Activated naive CD4-positive, alpha-beta T cell treated with anti-CD3 and anti-CD28 coated beads for 36 hours (primary cell): ENCODE results near the gene CLEC3B. TPM values are rescaled to one million over a fixed set of nuclear protein-coding genes. Genes with fewer than 3 reads are reported as not detected.
"Not testable (repeated sequence)": the region's sequence is repeated elsewhere in the genome, so short reads cannot be mapped to it uniquely, and the experiment has no call there.

Experiments used
- CTCF ChIA-PET: fragments of 350-600 bp; sonication (Branson Sonifier 250); formaldehyde crosslinking; loops from one replicate; lab custom pipeline; 2021; ENCODE audit warnings: antibody characterized with exemption; lab: Charles Lee
- DNase-seq: peaks from one replicate; pipeline ENCODE4 v3.0.0-alpha.2; 2020
- H3K27ac Mint-ChIP-seq: one replicate; pipeline ENCODE4 v1.8.0; 2021; ENCODE audit warnings: mild to moderate bottlenecking, mixed read lengths
- H3K27me3 Mint-ChIP-seq: one replicate; pipeline ENCODE4 v1.8.0; 2021; ENCODE audit warnings: low read depth, mixed read lengths
- H3K36me3 Mint-ChIP-seq: one replicate; pipeline ENCODE4 v1.8.0; 2021; ENCODE audit warnings: low read depth, mixed read lengths
- H3K4me1 Mint-ChIP-seq: one replicate; pipeline ENCODE4 v1.8.0; 2021; ENCODE audit warnings: low read depth, mixed read lengths
- H3K4me3 Mint-ChIP-seq: one replicate; pipeline ENCODE4 v1.8.0; 2021; ENCODE audit warnings: mild to moderate bottlenecking, moderate library complexity, mixed read lengths
- H3K9me3 Mint-ChIP-seq: one replicate; pipeline ENCODE4 v1.8.0; 2021; ENCODE audit warnings: mixed read lengths
- intact Hi-C: fragments of 100-400 bp; cut with micrococcal nuclease; formaldehyde crosslinking; loops from one replicate; pipeline ENCODE4 v1.15.1; 2023
- total RNA-seq, 2 experiments: library from RNA; stranded (reverse); gene quantifications; one replicate each; pipeline ENCODE4 v1.2.3, GENCODE V29; 2021

Gene CLEC3B
- total RNA-seq, 2 experiments from 2014 or later, result not detected

DNA sequence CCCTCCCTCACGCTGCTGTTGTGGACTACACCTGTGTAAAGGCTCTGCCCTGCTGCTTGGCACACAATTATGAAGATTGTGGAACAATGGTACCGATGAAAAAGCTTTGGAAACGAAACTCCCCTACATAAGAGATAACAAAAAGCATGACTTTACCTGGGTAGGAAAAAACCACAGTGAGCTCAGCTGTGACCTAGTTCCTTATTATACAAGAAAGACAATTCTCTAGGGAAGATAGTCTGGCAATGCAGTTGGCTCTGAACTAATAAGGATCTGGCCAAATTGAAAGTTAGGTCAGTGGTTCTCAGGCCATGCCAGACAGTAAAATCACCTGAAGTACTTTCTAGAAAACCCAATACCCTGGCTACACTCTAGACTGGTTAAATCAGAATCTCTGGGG, 16.1 kb downstream of the CLEC3B start:
- CTCF ChIA-PET, result interaction anchor here (0.6 to 15.7 kb wide), 12 partner anchors 13 to 675 kb away, joined by 3 to 299 read pairs (median 6); no protein-coding TSS in a partner anchor
- no peaks in the 10 kb centered on the region for H3K36me3 Mint-ChIP-seq
- no peak for DNase-seq
- peaks cover 6% of the 10 kb centered on the region for H3K27me3 Mint-ChIP-seq
- peaks cover 23% of the 10 kb centered on the region for H3K4me1 Mint-ChIP-seq
- H3K4me3 Mint-ChIP-seq, result no peak overlapping the region
- H3K27ac Mint-ChIP-seq, result no peak overlapping the region
- no peaks in the 10 kb centered on the region for H3K9me3 Mint-ChIP-seq
- intact Hi-C loops, result loop anchor here (5.0 kb wide), 2 partner anchors 70 to 290 kb away; no protein-coding TSS in a partner anchor

DNA sequence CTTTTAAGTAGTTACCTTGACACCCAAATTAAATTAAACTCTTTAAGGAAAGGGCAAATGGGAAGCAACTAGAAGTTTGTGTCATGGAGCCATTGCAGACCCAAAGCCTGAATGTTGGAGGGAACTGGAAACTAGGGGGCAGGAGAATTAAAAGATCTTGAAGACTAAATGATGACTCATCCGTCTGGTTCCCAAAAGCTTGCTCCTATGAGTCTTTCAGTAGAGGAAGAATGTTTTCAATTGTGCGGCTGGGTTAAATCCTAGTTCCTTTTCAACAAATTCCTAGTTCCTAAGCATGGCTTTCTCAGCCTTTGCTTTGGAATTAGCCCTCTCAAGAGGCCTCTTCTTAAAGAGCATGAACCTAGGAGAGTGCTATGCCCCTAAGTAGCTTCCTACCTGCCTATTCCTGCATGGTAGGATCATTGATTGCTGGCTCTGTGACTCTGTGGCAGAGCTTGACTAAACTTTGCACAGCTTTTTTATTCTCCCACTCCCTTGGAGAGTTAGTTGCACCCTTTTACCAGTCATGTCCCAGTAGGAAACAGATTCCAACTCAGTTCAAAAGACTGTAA, 17.7 kb downstream of the CLEC3B start:
- intact Hi-C loops, result loop anchor here (5.0 kb wide), 2 partner anchors 68 to 288 kb away; no protein-coding TSS in a partner anchor
- H3K27ac Mint-ChIP-seq, result no peak overlapping the region
- no peak for DNase-seq
- peaks cover 6% of the 10 kb centered on the region for H3K27me3 Mint-ChIP-seq
- CTCF ChIA-PET, result interaction anchor here (1.1 to 15.7 kb wide), 3 partner anchors 7 to 164 kb away, joined by 3 to 299 read pairs (median 6); no protein-coding TSS in a partner anchor
- no peak overlapping the region for H3K4me3 Mint-ChIP-seq
- H3K36me3 Mint-ChIP-seq, result no peaks in the 10 kb centered on the region
- no peaks in the 10 kb centered on the region for H3K9me3 Mint-ChIP-seq
- H3K4me1 Mint-ChIP-seq, result peaks cover 20% of the 10 kb centered on the region

DNA sequence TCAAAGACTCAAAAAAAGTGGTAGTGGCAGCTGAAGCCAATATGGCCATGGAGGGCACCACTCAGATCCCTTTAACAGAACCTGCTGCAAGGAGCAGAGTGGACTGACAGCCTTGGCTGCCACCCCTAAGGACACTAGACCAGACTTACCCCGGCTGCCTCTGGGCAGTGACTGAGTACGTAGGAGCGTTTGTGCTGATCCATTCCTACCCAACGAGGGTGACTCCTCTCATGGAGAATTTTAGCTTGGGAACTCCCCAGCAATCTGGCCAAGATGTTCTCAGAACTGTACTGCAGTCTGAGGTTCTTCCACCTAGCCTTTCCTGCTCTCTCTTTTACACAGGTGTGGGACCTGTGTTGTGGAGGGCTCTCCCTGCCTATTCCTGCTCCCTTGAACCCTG, 22.1 kb downstream of the CLEC3B start:
- DNase-seq, result no peak
- no peak overlapping the region for H3K27ac Mint-ChIP-seq
- H3K36me3 Mint-ChIP-seq, result no peaks in the 10 kb centered on the region
- CTCF ChIA-PET, result interaction anchor here (1.2 to 15.7 kb wide), 3 partner anchors 10 to 160 kb away, joined by 3 to 299 read pairs (median 3); no protein-coding TSS in a partner anchor
- H3K4me1 Mint-ChIP-seq, result no peaks in the 10 kb centered on the region
- H3K4me3 Mint-ChIP-seq, result no peak overlapping the region
- H3K27me3 Mint-ChIP-seq, result peaks cover 8% of the 10 kb centered on the region
- H3K9me3 Mint-ChIP-seq, result no peaks in the 10 kb centered on the region
- intact Hi-C loops, result no loop called here

DNA sequence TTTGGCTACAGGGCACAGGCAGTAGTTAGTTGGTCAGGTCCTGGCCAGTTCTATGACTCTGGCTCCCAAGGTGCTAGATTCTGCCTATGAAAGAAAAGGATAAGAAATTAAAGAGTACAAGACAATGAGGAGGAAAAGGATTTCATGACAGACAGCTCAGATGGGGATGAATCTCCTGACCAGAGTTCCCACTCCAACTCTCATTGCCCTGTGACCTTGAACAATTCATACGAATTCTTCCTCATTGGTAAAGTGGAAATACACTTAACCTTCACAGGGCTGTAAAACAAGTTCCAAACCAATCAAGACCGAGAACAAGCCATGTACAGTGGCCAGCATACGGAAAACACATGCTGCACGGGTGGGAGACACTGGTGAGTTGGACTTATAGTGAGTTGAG, 23.7 kb downstream of the CLEC3B start:
- Mint-ChIP-seq H3K4me3 (no peak overlapping the region), H3K36me3 (no peaks in the 10 kb centered on the region), H3K9me3 (no peaks in the 10 kb centered on the region), H3K27me3 (peaks cover 6% of the 10 kb centered on the region), H3K4me1 (peaks cover 6% of the 10 kb centered on the region), H3K27ac (no peak overlapping the region)
- no peak for DNase-seq
- CTCF ChIA-PET, result interaction anchor here (0.7 to 15.7 kb wide), 3 partner anchors 9 to 277 kb away, joined by 4 to 299 read pairs (median 12); no protein-coding TSS in a partner anchor
- intact Hi-C loops, result no loop called here

DNA sequence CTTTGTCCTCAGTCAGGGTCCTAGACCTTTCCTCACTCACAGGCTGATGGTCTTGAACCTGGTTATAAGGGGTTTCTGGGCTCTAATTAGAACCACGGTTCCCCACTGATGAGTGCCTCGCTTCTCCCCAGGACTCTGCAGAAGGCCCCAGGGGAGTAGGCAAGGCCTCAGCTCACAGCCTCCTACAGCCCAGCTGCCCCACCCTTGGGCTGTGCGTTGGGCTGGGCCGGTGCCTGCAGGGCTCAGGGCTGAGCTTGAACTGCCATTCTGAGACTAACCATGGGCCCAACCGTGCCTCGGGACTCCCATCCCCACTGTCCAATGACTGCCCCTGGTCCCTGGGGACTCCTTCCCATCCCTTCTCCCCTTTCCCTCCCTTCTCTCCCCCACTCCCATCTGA, 25.6 kb downstream of the CLEC3B start:
- no peaks in the 10 kb centered on the region for H3K9me3 Mint-ChIP-seq
- H3K4me3 Mint-ChIP-seq, result no peak overlapping the region
- no peaks in the 10 kb centered on the region for H3K36me3 Mint-ChIP-seq
- CTCF ChIA-PET, result interaction anchor here (0.6 kb wide), 1 partner anchor 609 kb away, joined by 3 read pairs; no protein-coding TSS in a partner anchor
- H3K27ac Mint-ChIP-seq, result no peak overlapping the region
- H3K4me1 Mint-ChIP-seq, result peaks cover 8% of the 10 kb centered on the region
- intact Hi-C loops, result no loop called here
- DNase-seq, result no peak
- H3K27me3 Mint-ChIP-seq, result peaks cover 6% of the 10 kb centered on the region

DNA sequence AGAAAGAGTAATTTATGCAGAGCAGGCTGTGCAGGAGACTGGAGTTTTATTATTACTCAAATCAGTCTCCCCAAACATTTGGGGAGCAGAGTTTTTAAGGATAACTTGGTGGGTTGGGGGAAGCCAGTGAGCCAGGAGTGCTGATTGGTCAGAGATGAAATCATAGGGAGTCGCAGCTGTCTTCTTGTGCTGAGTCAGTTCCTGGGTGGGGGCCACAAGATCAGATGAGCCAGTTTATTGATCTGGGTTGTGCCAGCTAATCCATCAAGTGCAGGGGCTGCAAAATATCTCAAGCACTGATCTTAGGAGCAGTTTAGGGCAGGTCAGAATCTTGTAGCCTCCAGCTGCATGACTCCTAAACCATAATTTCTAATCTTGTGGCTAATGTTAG, 27.7 kb downstream of the CLEC3B start:
- CTCF ChIA-PET, result interaction anchor here (5.6 kb wide), 1 partner anchor 13 kb away, joined by 49 read pairs; no protein-coding TSS in a partner anchor
- intact Hi-C loops, result loop anchor here (2.0 kb wide), 1 partner anchor 17 kb away; no protein-coding TSS in a partner anchor

GRCh38 chr3:45054196-45054857, 28.2 kb downstream of the CLEC3B start:
- intact Hi-C loops, result loop anchor here (2.0 kb wide), 1 partner anchor 18 kb away; no protein-coding TSS in a partner anchor
- peaks cover 2% of the 10 kb centered on the region for H3K27me3 Mint-ChIP-seq
- DNase-seq, result peak; percentile 34
- no peak overlapping the region for H3K4me3 Mint-ChIP-seq
- H3K36me3 Mint-ChIP-seq, result no peaks in the 10 kb centered on the region
- CTCF ChIA-PET, result interaction anchor here (5.6 kb wide), 1 partner anchor 14 kb away, joined by 49 read pairs; no protein-coding TSS in a partner anchor
- peaks cover 11% of the 10 kb centered on the region for H3K4me1 Mint-ChIP-seq
- H3K27ac Mint-ChIP-seq, result no peak overlapping the region
- no peaks in the 10 kb centered on the region for H3K9me3 Mint-ChIP-seq

More for the DNA sequence above, 27.7 kb downstream of the CLEC3B start:
- not testable (repeated sequence) for H3K36me3 Mint-ChIP-seq, H3K27ac Mint-ChIP-seq, DNase-seq, H3K4me3 Mint-ChIP-seq, H3K27me3 Mint-ChIP-seq, H3K9me3 Mint-ChIP-seq
- peaks cover 11% of the 10 kb centered on the region for H3K4me1 Mint-ChIP-seq

DNA sequence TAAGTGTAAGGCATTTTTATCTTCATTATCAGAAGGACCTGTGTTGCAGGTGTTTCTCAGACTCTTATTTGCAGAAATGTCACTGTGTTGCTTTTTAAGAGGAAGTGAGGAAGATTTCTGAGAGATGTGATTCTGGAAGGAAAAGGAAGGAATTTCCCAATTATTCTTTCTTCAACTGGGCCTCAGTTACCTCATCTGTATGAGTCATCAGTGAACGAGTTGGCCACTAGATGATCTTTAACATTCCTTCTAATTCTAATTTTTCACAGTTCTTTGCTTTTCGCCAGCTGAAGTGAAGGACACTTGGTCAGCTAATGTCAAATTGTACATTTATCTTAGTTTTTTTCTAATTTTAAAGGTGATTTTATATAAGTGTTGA, 28.9 kb downstream of the CLEC3B start:
- peaks cover under 1% of the 10 kb centered on the region for H3K27me3 Mint-ChIP-seq
- intact Hi-C loops, result loop anchor here (2.0 kb wide), 1 partner anchor 18 kb away; no protein-coding TSS in a partner anchor
- H3K9me3 Mint-ChIP-seq, result no peaks in the 10 kb centered on the region
- no peak for DNase-seq
- no peak overlapping the region for H3K4me3 Mint-ChIP-seq
- no peak overlapping the region for H3K27ac Mint-ChIP-seq
- H3K36me3 Mint-ChIP-seq, result no peaks in the 10 kb centered on the region
- peaks cover 11% of the 10 kb centered on the region for H3K4me1 Mint-ChIP-seq
- CTCF ChIA-PET, result interaction anchor here (0.7 to 5.6 kb wide), 3 partner anchors 14 to 155 kb away, joined by 3 to 49 read pairs (median 8); no protein-coding TSS in a partner anchor

DNA sequence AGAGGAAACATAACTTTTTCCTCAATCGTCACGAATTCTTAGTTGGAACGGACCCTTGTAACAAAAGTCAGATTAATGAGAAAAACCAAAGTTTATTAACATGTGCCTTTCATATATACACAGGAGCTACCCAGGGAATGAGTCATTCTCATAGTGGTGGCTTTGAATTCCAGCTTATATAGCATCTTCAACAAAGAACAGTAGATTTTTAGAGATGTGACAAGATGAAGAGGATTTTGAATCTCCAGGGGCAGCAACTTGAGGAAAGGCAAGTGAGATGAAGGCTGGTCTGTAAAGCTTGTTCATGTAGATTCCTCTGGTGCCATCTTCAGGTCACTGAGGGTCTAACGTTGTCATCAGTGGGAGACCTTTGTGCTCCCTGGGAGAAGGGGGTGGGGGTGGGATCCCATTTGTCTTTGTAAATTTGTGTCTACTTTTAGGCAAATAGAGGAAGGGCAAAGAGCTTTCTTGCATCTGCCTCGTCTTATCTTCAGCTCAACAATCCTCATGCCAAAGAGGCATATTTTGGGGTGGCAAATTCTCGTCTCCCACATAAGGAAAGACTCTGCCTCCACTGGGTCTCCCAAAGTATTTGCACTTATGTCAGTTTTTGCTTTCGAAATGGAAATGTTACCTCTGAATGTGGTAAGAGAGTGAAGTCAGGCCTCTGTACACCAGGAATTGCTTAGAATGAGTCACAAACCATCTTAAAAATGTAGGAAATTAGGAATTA, 29.5 kb downstream of the CLEC3B start:
- Mint-ChIP-seq H3K27ac (no peak overlapping the region), H3K36me3 (no peaks in the 10 kb centered on the region), H3K27me3 (no peaks in the 10 kb centered on the region), H3K4me1 (peaks cover 11% of the 10 kb centered on the region), H3K4me3 (no peak overlapping the region), H3K9me3 (no peaks in the 10 kb centered on the region)
- peak; percentile 38 for DNase-seq
- CTCF ChIA-PET, result interaction anchor here (0.7 to 5.6 kb wide), 4 partner anchors 15 to 155 kb away, joined by 3 to 49 read pairs (median 6); no protein-coding TSS in a partner anchor
- intact Hi-C loops, result loop anchor here (2.0 kb wide), 1 partner anchor 19 kb away; no protein-coding TSS in a partner anchor

DNA sequence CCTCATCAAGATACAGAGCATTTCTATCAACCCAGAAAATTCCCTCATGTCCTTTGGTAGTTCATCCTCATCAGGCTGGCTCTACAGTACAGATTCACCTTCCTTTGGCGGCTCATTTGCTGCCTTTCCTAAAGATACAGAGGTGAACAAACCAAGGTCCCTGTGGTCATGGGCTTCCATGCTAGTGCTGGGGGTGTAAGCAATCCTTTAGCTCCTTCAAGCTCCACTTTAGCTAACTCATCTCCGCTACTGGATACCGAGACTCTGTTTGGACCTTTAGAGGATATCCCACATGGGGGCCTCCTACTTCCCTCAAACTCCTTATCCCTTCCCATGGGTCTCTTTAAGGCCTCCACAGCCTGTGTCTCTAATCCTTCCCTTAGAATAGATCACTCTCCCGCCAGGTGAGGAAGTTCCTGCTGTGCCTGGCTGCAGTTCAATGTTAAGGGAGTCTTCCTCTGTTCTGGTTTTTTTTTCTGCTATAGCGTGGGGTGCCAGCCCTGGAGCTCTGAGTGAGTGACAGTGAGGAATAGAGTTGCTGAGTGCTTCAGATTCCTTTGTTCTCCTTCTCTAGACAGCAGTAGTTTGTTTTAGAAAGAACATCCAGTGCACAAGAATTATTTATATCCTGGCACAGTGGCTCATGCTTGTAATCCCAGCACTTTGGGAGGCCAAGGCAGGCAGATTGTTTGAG, 30.7 kb downstream of the CLEC3B start:
- H3K36me3 Mint-ChIP-seq, result no peaks in the 10 kb centered on the region
- H3K4me1 Mint-ChIP-seq, result peaks cover 11% of the 10 kb centered on the region
- H3K4me3 Mint-ChIP-seq, result no peak overlapping the region
- no peak for DNase-seq
- no peaks in the 10 kb centered on the region for H3K9me3 Mint-ChIP-seq
- intact Hi-C loops, result no loop called here
- CTCF ChIA-PET, result interaction anchor here (0.7 to 5.6 kb wide), 5 partner anchors 16 to 942 kb away, joined by 3 to 49 read pairs (median 4); no protein-coding TSS in a partner anchor
- H3K27me3 Mint-ChIP-seq, result no peaks in the 10 kb centered on the region
- no peak overlapping the region for H3K27ac Mint-ChIP-seq

- no peaks in the 10 kb centered on the region for H3K9me3 Mint-ChIP-seq
- no peak overlapping the region for H3K27ac Mint-ChIP-seq
- peak; percentile 39 for DNase-seq
- no peaks in the 10 kb centered on the region for H3K36me3 Mint-ChIP-seq
- H3K27me3 Mint-ChIP-seq, result no peaks in the 10 kb centered on the region
- intact Hi-C loops, result no loop called here
- H3K4me1 Mint-ChIP-seq, result peaks cover 11% of the 10 kb centered on the region
- H3K4me3 Mint-ChIP-seq, result no peak overlapping the region
- CTCF ChIA-PET, result interaction anchor here (0.7 to 5.6 kb wide), 2 partner anchors 17 to 943 kb away, joined by 3 to 49 read pairs; no protein-coding TSS in a partner anchor
Observed at GRCh38 chr3:45057557-45057956, 31.5 kb downstream of the CLEC3B start.
